ENCODE measurements around the gene ADAMTS14.
"Not testable (repeated sequence)": the region's sequence is repeated elsewhere in the genome, so short reads cannot be mapped to it uniquely, and the experiment has no call there.

Gene ADAMTS14

DNA sequence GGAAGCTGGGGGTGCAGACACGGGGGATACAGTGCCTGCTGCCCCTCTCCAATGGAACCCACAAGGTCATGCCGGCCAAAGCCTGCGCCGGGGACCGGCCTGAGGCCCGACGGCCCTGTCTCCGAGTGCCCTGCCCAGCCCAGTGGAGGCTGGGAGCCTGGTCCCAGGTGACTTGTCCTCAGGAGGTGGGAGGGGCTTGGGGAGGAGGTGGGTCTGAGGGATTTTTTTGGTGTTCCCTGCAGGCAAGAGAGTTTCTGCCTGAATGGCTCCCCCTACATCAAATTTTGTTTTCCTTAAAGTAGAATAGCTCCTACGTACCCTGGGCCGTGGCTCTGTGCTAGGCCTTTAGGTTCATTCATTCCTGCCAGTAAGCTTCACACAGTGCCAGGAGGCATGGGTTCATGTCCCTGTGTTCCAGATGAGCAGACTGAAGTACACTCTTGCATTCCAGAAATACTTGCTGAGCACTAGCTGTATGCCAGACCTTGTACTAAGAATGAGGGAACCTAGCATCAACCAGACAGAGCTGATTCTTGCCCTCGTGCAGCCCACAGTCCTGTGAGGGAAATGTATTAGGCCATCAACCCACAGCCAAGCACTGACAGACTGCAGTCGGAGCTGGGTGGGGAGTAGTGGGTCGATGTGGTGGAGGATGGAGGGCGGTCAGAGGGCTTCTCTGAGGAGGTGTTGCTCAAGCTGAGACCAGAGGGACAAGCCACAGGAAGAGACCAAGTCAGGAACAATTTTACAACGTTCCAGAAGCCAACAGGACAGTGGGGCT lies 81.7 kb downstream of the ADAMTS14 start:
- DNase-seq (ENCODE audit: low spot score), result no peak

DNA sequence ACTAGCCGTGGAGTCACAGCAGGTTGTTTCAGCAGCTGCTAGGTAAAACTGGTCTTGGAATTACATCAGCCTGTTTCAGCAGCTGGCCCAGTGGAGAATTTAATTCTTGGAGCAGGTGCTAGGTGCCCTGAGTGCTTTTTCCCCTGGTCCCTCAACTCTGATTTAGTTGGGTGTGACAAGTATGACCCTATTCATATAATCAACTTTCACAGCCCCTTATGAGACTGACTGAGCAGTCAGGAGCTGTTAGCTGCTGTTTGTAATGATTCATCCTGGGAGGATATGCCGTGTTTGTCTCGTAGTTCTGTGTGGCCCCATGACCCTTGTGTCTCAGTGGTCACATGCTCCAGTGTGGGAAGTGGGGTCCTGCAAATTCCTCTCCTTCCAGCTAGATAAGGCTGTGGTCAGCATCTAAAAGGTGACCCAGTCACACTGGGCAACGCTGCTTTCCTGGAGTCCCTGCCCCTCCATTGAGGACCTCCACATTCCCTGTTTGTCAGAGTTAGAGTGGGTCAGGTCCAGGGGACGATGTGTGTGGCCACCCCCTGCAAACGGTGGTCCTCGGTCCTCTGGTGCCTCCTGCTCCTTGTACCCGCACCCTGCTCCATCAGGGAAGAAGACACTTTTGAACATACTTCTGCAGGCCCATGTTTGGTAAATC lies 84.5 kb downstream of the ADAMTS14 start:
- no peak for DNase-seq (ENCODE audit: low spot score)

DNA sequence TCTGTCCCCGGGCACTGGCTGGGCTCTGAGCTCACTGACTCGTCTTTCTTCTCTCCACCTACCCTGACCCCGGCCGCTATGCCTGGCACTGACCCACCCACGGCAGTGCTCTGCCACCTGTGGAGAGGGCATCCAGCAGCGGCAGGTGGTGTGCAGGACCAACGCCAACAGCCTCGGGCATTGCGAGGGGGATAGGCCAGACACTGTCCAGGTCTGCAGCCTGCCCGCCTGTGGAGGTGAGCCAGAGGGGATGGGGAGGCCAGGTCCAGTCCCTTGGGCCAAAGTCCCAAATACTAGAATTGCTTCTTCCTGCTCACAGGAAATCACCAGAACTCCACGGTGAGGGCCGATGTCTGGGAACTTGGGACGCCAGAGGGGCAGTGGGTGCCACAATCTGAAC lies 85.5 kb downstream of the ADAMTS14 start:
- no peak for DNase-seq (ENCODE audit: low spot score)

DNA sequence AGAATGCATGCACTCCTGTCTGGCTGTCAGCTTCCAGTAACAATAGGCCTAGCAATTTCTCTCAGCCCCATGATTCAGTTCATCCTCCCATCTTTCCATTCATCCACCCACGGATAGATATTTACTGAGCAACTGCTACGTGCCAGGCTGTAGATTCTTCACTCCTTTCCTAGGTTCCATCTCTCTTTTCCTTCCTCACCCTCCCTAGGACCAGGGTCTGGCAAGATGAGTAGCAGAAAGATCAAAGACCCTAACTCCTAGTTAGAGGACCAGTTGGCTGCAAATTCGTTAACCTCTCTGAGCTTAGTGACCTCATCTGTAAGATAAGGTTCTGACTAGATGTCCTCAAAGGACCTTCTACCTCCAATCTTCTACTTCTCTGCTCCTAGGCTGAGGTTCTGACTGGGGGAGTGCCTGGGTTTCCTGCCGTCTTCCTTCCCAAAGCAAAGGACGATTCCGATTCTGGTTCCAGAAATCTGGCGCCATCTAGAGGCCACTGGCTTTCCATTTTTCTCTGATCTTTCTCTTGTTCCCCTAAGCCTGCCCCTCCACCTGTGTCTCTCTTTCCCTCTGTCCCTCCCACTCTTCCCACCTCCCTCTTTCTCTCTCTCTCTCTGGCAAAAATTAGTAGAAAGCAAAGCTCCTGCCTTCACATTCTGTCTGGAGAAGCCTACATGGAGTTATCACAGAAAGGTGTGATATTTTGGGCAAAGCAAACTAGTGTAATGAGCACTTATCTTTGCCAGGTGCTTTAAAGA lies 86.6 kb downstream of the ADAMTS14 start:
- peak; percentile 62 for DNase-seq (ENCODE audit: low spot score)

DNA sequence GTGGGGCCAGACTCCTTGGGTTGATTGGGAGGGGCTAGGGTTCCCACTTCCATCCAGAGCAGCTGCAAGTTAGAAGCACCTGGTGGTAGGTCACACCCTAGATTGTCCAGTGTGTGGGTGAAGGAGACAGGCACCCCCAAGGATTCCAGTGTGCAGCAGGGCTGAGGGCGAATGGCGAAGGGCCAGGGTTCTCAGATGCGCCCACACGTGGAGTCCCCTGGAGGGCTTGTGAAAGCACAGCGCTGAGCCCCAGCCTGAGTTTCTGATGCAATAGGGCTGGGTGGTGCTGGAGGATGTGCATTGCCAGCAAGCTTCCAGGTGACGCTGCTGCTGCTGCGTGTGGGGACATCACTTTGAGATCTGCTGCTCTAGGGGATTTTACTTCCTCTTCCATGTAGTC lies 87.5 kb downstream of the ADAMTS14 start:
- DNase-seq (ENCODE audit: low spot score), result no peak

DNA sequence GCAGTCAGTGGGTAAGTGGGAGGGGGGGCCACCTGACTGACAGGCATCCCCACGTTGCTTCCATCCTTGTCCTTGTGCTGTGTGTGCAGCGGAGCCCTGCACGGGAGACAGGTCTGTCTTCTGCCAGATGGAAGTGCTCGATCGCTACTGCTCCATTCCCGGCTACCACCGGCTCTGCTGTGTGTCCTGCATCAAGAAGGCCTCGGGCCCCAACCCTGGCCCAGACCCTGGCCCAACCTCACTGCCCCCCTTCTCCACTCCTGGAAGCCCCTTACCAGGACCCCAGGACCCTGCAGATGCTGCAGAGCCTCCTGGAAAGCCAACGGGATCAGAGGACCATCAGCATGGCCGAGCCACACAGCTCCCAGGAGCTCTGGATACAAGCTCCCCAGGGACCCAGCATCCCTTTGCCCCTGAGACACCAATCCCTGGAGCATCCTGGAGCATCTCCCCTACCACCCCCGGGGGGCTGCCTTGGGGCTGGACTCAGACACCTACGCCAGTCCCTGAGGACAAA lies 88.0 kb downstream of the ADAMTS14 start:
- no peak for DNase-seq (ENCODE audit: low spot score)

DNA sequence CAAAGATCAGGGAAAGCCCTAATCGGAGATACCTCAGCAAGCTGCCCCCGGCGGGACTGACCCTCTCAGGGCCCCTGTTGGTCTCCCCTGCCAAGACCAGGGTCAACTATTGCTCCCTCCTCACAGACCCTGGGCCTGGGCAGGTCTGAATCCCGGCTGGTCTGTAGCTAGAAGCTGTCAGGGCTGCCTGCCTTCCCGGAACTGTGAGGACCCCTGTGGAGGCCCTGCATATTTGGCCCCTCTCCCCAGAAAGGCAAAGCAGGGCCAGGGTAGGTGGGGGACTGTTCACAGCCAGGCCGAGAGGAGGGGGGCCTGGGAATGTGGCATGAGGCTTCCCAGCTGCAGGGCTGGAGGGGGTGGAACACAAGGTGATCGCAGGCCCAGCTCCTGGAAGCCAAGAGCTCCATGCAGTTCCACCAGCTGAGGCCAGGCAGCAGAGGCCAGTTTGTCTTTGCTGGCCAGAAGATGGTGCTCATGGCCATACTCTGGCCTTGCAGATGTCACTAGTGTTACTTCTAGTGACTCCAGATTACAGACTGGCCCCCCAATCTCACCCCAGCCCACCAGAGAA lies 88.8 kb downstream of the ADAMTS14 start:
- no peak for DNase-seq (ENCODE audit: low spot score)

DNA sequence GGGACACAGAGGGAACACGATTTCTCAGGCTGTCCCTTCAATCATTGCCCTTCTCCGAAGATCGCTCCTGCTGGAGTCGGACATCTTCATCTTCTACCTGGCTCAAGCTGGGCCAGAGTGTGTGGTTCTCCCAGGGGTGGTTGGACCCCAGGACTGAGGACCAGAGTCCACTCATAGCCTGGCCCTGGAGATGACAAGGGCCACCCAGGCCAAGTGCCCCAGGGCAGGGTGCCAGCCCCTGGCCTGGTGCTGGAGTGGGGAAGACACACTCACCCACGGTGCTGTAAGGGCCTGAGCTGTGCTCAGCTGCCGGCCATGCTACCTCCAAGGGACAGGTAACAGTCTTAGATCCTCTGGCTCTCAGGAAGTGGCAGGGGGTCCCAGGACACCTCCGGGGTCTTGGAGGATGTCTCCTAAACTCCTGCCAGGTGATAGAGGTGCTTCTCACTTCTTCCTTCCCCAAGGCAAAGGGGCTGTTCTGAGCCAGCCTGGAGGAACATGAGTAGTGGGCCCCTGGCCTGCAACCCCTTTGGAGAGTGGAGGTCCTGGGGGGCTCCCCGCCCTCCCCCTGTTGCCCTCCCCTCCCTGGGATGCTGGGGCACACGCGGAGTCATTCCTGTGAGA lies 89.5 kb downstream of the ADAMTS14 start:
- no peak for DNase-seq (ENCODE audit: low spot score)

DNA sequence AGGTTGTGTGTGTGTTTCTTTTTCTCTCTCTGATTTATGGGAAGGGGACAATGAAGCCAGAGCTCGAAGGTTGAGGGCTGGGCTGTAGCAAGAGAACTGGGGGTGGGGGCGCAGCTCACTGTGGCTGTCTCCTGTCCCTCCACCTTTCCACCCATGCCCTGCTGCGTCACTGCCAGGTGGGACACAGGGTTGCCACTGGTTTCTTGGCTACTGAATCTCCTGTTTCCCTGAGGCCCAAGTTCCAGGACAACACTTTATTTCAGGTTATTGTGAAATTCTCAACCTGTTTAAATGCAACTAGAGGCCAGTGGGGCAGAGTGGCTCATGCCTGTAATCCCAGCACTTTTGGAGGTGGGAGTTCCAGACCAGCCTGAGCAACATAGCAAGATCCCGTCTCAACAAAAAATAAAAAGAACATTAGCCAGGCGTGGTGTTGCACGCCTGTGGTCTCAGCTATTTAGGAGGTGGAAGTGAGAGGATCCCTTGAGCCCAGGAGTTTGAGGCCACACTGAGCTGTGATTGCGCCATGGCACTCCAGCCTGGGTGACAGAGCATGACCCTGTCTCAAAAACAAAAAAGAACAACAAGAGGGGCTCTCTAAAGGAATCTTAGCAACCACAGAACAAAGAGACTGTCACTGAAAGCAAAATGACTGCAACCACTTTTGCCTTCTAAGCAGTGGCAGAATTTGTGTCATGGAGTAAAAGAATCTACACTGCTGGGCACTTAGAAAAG lies 90.3 kb downstream of the ADAMTS14 start:
- DNase-seq (ENCODE audit: low spot score), result no peak

DNA sequence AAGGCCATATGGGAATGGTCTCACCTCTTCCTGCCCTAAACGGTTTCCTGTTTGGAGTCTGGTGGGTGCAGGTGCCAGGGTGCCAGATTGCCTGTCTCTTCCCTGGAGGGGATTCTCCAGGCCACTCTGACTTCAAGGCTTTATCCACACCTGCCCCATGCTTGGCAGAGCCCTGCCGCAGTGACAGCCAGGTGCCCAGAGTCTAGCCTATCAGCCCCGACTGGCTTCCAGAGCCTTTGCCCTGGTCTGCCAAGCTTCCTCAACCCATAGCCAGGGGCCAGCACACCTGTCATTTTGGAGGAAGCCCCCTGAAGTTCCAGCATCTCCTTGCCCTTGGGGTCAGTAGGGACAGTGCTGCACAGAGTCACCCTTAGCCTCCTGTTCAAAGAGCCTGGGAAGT lies 91.3 kb downstream of the ADAMTS14 start:
- no peak for DNase-seq (ENCODE audit: low spot score)

DNA sequence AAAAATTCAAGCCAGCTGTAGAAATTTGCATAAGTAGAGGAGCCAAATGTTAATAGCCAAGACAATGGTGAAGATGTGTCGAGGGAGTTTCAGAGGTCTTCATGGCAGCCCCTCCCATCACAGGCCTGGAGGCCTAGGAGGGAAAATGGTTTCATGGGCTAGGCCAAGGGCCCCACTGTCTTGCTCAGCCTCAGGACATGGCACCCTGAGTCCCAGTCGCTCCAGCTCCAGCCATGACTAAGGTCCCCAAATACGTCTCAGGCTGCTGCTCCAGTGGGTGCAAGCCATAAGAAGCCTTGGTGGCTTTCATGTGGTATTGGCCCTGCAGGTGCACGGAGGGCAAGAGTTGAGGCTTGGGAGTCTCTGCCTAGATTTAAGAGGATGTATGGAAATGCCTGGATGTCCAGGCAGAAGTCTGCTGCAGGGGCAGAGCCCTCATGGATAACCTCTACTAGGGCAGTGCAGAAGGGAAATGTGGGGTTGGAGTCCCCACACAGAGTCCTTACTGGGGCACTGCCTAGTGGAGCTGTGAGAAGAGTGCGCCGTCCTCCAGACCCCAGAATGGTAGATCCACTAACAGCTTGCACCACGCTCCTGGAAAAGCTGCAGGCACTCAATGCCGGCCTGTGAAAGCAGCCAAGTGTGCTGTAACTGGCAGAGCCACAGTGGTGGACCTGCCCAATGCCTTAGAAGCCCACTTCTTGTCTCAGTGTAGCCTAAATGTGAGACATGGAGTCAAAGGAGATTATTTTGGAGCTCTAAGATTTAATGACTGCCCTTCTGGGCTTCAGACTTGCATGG lies 93.7 kb downstream of the ADAMTS14 start:
- no peak for DNase-seq (ENCODE audit: low spot score)

DNA sequence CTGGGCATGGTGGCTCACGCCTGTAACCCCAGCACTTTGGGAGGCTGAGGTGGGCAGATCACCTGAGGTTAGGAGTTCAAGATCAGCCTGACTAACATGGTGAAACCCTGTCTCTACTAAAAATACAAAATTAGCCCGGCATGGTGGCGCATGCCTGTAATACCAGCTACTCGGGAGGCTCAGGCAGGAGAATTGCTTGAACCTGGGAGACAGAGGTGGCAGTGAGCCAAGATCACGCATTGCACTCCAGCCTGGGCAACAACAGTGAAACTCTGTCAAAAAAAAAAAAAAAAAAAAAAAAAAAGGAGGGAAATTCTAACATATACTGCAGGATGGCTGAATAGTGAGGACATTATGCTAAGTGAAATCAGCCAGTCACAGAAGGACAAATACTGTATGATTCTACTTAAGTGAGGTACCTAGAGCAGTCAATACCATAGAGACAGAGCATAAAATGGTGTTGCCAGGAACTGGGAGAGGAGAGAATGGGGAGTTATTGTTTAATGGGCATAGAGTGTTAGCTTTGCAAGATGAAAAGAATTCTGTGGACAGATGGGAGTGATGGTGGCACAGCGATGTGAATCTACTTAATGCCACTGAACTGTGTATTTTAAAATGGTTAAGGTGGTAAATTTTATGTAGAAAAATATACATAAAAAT lies 95.8 kb downstream of the ADAMTS14 start:
- not testable (repeated sequence) for DNase-seq (ENCODE audit: low spot score)

DNA sequence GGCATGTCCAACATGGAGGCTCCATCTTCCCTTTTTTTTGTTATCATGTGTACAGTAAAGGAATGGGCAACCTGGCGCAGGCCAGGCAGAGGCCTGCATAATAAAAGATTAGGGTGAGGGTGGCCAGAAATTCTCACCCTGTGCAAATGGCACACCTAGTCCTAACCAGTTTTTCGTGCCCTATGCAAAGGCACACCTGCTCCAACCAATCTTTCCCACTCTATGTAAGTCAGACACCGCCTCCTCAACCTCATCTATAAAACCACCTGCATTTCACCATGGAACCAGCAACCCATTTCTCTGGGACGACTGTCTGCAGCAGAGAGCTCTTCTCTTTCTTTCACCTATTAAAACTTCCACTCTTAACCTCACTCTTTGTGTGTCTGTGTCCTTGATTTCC lies 96.8 kb downstream of the ADAMTS14 start:
- no peak for DNase-seq (ENCODE audit: low spot score)

DNA sequence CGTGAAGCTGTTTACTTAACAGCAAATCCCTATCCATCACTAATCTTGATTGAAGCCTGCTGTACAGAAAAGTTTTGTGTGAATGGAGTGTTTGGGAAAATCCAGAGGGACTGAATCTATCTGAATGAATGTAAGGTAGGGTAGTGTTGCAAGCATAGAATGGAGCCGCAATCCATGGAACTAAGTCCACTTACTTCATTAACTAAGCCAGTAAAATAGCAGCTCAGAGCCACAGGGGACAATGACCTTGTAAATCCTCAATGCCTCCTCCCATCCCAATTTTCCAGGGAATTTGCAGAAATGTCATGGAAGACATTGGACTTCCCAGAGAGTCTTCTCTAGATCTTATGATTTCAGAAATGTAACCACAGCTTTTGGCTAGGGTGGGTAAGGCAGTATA lies 97.7 kb downstream of the ADAMTS14 start:
- DNase-seq (ENCODE audit: low spot score), result no peak

DNA sequence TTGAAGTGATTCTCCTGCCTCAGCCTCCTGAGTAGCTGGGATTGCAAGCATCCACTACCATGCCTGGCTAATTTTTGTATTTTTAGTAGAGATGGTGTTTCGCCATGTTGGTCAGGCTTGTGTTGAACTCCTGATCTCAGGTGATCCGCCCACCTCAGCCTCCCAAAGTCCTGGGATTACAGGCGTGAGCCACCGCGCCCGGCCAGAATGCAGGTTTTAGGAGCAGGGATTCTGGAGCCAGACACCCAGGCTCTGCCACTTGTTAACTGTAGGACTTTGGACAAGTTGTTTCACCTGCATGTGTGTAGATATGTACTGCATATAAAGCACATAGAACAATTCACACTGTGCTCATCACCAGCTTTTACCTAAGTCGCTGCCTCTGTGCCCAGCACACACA lies 98.2 kb downstream of the ADAMTS14 start:
- not testable (repeated sequence) for DNase-seq (ENCODE audit: low spot score)

DNA sequence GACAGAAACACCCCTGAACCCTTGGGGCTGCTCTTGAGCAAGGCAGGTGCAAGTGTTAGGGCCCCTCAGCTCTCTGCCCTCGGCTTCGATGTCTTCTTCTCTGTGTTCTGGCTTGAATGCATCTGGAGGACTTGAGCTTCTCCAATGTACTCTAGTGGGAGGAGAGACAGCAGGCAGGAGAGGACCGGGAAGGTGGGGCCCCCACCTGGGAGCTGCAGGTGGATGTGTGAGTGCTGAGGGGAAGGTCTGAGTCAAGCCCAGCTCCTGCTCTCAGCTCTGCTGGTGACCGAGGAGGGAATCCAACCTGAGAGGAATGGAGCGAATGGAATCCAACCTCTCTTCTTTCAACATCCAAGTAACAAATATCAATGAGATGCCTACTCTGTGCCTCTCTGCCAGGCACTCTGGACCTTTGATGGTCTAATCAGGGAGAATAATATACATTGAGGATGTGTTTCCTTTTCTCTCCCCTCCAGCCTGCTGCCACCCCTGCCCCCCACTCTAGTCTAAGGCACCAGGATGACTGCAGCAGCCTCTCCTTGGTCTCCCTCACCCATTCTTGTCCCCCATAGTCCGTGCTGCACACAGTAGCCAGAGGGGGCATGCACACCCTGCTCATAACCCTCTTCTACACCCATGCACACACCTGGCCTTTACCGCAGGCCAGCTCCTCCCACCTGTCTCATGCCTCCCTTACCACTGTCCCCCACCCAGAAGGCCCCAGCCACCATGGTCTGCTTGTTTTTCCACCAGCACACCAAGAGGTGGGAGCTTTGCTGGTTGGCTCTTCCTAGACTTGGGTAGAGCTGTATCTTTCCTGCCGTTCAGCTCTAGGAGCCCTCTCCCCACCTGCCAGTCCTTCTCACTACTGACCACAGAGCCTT lies 99.2 kb downstream of the ADAMTS14 start:
- DNase-seq (ENCODE audit: low spot score), result no peak

DNA sequence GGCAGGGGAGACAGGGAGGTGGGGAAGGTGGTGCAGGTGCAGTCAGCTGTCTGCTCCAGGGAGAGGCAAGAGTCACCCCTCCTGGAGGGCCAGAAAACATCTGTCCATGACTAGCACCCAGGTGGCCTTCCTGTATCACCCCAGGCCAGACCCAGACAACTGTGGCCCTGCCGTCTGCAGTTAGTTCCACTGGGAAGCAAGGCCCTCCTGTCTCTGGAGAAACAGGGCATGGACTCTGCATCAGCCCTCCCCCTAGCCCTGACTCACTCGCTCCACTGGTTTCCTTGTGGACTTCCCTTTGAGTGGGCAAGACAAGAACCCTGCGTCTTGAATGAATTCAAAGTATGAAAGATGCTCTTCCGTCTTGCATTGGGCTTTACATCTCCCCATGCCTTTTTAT lies 100.3 kb downstream of the ADAMTS14 start:
- DNase-seq (ENCODE audit: low spot score), result no peak

DNA sequence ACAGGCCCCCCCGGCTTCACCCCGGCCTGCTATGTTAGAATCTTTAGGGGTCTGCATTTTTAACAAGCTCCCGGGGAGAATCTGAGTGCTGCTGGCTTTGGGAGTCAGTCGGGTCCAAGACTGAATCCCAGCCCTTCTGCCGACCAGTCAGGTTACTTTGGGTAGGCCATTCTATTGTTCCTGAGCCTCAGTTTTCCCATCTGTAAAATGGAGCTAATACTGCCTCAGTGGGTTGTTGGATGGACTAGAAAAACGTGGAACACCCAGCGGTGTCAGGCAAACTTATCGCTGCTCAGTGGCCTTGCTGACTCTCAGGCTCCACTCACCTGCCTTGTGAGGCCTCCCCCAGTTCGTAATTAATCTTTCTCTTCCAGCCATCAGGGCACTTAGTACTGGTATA lies 101.2 kb downstream of the ADAMTS14 start:
- DNase-seq (ENCODE audit: low spot score), result no peak
